ENCODE data around the gene MICAL1. TPM values are rescaled to one million over a fixed set of nuclear protein-coding genes. Genes with fewer than 3 reads are reported as not detected.
A peak's percentile ranks its signal among the peaks of the same experiment; 100 is the strongest.

MICAL1 gene, protein sequence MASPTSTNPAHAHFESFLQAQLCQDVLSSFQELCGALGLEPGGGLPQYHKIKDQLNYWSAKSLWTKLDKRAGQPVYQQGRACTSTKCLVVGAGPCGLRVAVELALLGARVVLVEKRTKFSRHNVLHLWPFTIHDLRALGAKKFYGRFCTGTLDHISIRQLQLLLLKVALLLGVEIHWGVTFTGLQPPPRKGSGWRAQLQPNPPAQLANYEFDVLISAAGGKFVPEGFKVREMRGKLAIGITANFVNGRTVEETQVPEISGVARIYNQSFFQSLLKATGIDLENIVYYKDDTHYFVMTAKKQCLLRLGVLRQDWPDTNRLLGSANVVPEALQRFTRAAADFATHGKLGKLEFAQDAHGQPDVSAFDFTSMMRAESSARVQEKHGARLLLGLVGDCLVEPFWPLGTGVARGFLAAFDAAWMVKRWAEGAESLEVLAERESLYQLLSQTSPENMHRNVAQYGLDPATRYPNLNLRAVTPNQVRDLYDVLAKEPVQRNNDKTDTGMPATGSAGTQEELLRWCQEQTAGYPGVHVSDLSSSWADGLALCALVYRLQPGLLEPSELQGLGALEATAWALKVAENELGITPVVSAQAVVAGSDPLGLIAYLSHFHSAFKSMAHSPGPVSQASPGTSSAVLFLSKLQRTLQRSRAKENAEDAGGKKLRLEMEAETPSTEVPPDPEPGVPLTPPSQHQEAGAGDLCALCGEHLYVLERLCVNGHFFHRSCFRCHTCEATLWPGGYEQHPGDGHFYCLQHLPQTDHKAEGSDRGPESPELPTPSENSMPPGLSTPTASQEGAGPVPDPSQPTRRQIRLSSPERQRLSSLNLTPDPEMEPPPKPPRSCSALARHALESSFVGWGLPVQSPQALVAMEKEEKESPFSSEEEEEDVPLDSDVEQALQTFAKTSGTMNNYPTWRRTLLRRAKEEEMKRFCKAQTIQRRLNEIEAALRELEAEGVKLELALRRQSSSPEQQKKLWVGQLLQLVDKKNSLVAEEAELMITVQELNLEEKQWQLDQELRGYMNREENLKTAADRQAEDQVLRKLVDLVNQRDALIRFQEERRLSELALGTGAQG
- total RNA-seq, result 10 to 100 TPM; 22.0 to 45.9 (median 28.8) TPM

DNA sequence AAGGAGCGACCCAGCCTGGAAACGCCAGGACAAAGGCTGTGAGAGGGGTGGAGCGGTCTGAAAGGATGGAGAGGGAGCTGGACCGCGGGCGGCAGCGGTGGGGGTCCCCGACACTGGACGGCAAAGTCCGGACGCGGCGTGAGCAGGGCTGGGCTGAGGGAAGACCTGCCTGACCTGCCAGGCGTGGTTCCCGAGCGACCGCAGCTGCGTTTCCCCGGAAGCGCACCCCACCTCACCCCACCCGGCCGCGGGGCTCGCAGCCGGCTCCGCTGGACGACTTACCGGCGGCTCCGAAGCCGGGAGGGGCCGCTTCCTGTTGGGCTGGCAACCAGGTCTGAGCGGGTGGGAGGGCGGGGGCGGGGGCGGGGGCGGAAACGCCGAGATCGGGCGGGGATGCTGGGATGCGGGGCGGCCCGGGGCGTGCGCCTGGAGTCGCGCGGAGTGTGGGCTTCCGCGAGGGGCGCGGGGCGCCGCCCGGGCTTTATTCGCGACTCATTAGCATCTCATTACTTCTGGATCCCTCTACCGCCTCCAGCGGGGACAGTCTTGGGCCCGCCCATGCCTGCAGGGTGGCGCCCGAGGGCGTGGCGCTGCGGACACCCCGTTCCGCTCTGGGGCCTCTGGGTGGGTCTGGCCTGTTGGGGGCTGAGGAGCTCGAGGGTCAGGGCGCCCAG, at the start of gene MICAL1:
MICAL1 (minus strand) TSS at position 336 of the 674 bp plus-strand sequence. CDS start 1,576 bp downstream, outside the sequence.
- no peak for TF ChIP-seq POLR2A (IDR thresholded peaks at IDR 0.05)
- TF ChIP-seq, protein P1, sequence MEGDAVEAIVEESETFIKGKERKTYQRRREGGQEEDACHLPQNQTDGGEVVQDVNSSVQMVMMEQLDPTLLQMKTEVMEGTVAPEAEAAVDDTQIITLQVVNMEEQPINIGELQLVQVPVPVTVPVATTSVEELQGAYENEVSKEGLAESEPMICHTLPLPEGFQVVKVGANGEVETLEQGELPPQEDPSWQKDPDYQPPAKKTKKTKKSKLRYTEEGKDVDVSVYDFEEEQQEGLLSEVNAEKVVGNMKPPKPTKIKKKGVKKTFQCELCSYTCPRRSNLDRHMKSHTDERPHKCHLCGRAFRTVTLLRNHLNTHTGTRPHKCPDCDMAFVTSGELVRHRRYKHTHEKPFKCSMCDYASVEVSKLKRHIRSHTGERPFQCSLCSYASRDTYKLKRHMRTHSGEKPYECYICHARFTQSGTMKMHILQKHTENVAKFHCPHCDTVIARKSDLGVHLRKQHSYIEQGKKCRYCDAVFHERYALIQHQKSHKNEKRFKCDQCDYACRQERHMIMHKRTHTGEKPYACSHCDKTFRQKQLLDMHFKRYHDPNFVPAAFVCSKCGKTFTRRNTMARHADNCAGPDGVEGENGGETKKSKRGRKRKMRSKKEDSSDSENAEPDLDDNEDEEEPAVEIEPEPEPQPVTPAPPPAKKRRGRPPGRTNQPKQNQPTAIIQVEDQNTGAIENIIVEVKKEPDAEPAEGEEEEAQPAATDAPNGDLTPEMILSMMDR (IDR thresholded peaks at IDR 0.05), result peak in 1 of 2 donors; percentile 37
- Histone ChIP-seq H3K4me1 (peaks cover 49% of the 10 kb centered on the region), H3K4me3 (peak within 1 kb of the TSS; percentile 56), H3K27me3 (no peaks in the 10 kb centered on the region), H3K27ac (peak within 1 kb of the TSS; percentile 70), H3K36me3 (peaks cover 10% of the 10 kb centered on the region), H3K9me3 (no peaks in the 10 kb centered on the region)
- peak; percentile 85 to 89 for DNase-seq (ENCODE audit: low spot score in 2 of 2)
- 1% methylated on average over 7 of the region's 70 CpGs for WGBS

DNA sequence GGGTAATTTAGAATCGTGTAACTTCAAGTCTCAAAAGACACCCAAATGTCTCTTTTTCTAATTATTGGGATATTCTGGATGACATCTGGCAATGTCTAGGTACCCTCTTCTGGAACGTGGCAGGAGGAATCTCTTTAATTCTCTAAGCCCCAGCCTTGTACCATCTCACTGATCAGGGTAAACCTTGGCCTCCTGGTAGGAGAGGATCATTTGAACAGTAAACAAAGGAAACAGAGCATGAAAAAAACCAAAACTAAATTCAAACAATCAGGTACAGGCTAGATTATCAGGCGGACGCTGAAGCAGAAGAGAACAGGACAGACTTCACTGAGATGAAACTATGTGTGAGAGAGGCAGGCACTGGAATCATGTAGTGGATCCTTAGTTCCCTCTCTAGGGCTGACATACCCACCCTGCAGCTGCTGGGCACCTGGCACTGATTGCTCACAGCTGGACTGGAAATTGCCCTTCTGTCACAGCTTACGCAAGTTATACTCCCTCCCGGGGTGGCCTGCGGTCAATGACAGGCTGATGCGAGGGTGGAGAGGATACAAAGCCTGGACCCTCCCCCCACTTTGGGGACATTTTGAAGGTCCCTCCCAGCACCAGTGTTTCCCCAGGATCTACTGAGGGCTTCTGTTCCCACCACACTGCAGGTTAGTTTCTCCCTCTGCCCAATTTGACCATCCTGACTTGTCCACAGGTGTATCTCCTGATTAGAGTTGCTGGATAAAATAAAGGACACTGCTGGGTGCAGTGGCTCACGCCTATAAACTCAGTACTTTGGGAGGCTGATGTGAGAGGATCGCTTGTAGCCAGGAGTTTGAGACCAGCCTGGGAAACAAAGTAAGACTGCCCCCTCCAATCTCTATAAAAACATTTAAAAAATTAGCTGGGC, 48.0 kb upstream of the MICAL1 start:
- Histone ChIP-seq H3K27ac (no peak overlapping the region), H3K27me3 (no peaks in the 10 kb centered on the region), H3K36me3 (no peaks in the 10 kb centered on the region), H3K4me1 (peaks cover 4% of the 10 kb centered on the region), H3K9me3 (no peaks in the 10 kb centered on the region), H3K4me3 (no peak overlapping the region)
- TF ChIP-seq POLR2AphosphoS5 (IDR thresholded peaks at IDR 0.05) (no peak), EP300 (IDR thresholded peaks at IDR 0.05) (no peak), POLR2A (IDR thresholded peaks at IDR 0.05) (no peak)
- TF ChIP-seq, protein P1 (IDR thresholded peaks at IDR 0.05), result no peak
- DNase-seq (ENCODE audit: low spot score in 2 of 2), result no peak
- 78% methylated on average over 8 of the region's 10 CpGs for WGBS

DNA sequence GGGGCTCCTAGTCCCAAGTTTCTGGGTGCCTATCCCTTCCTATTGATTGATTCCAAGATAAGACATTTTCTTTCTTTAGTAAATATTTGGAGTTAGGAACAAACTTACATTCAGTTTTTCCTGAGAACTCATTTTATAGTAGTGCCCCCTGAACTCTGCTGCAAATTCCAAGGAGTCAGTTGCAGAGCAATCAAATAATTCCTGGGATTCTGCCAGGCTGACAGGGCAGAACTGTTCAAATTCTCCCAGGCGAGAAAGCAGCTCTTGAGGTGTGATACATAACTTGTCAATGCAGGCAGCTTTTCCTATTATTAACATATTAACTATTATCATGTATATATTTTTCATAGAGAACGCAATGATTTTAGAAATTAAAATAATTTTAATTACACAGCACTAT, 43.4 kb upstream of the MICAL1 start:
- peaks cover 10% of the 10 kb centered on the region for H3K4me1 ChIP-seq
- H3K27me3 ChIP-seq, result no peaks in the 10 kb centered on the region
- TF ChIP-seq EP300 (IDR thresholded peaks at IDR 0.05) (no peak), POLR2A (IDR thresholded peaks at IDR 0.05) (no peak), POLR2AphosphoS5 (IDR thresholded peaks at IDR 0.05) (no peak)
- TF ChIP-seq, protein P1 (IDR thresholded peaks at IDR 0.05), result no peak
- 56% methylated on average over 2 of the region's 2 CpGs for WGBS
- DNase-seq (ENCODE audit: low spot score in 2 of 2), result no peak
- no peaks in the 10 kb centered on the region for H3K9me3 ChIP-seq
- H3K27ac ChIP-seq, result no peak overlapping the region
- H3K4me3 ChIP-seq, result no peak overlapping the region
- H3K36me3 ChIP-seq, result no peaks in the 10 kb centered on the region

DNA sequence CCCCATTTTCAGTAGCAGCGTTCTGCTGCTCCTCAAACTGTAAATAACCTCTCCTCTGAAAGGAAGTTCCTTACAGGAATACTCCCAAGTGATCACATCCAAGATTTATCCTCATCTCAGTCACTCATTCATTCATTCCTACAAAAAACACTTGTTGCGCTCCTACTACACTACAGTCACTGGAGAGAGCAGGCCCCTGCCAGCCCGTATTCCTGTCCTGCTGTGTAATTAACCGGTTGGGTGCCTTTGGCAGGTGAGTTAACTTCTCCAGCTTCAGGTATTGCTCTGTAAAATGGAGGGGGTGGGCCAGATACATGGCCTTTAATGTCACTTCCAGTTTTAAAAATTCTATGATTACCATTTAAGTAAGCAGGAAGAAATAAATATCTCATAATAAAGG, 42.5 kb upstream of the MICAL1 start:
- no peaks in the 10 kb centered on the region for H3K9me3 ChIP-seq
- H3K4me1 ChIP-seq, result peaks cover 10% of the 10 kb centered on the region
- DNase-seq (ENCODE audit: low spot score in 2 of 2), result no peak
- H3K36me3 ChIP-seq, result no peaks in the 10 kb centered on the region
- H3K27me3 ChIP-seq, result no peaks in the 10 kb centered on the region
- no peak overlapping the region for H3K4me3 ChIP-seq
- TF ChIP-seq, protein P1 (IDR thresholded peaks at IDR 0.05), result no peak
- TF ChIP-seq EP300 (IDR thresholded peaks at IDR 0.05) (no peak), POLR2AphosphoS5 (IDR thresholded peaks at IDR 0.05) (no peak), POLR2A (IDR thresholded peaks at IDR 0.05) (no peak)
- H3K27ac ChIP-seq, result no peak overlapping the region
- 90% methylated on average over 4 of the region's 4 CpGs for WGBS
